RWPE1 (cell line): ENCODE measurements around the gene BICRA.

ENCODE experiments used
- CTCF ChIA-PET: fragments of 350-600 bp; sonication (Branson Sonifier 250); formaldehyde crosslinking; extraction: SDS; loops from one replicate; lab custom pipeline; 2021; lab: Yijun Ruan, JAX
- POLR2A ChIA-PET: fragments of 400-600 bp; formaldehyde crosslinking; extraction: SDS; loops from one replicate; lab custom pipeline; 2020; ENCODE audit warnings: antibody characterized with exemption; ENCODE audit not compliant: low non-redundant PET; lab: Yijun Ruan, JAX
- DNase-seq: peaks from one replicate; pipeline ENCODE4 v3.0.0; 2012; ENCODE audit warnings: low spot score
- H3K27ac ChIP-seq: fragments of 450-650 bp; 2 replicates; pipeline ENCODE4 v1.5.1; 2017
- CTCF ChIP-seq: fragments of 450-650 bp; conservative IDR thresholded peaks from 2 replicates; pipeline ENCODE4 v1.5.1; 2017; ENCODE audit warnings: low read depth, mild to moderate bottlenecking

The BICRA gene

GRCh38 chr19:47601180-47601904 is 7.6 kb upstream of the BICRA start:
- no peak for DNase-seq
- H3K27ac ChIP-seq, result peak overlapping the region; percentile 90
- ChIA-PET CTCF (interaction anchor here (0.6 to 1.3 kb wide), 3 partner anchors 67 to 197 kb away, joined by 3 to 4 read pairs (median 3); partner anchors contain the start of gene NAPA), POLR2A (interaction anchor here (0.5 to 1.8 kb wide), 3 partner anchors 9 to 254 kb away, joined by 4 to 5 read pairs (median 4); no protein-coding TSS in a partner anchor)
- TF ChIP-seq CTCF, result no peak

GRCh38 chr19:47603706-47604565 is 5.0 kb upstream of the BICRA start:
- ChIA-PET CTCF (no interaction called here), POLR2A (no interaction called here)
- H3K27ac ChIP-seq, result no peak overlapping the region
- no peak for DNase-seq
- no peak for TF ChIP-seq CTCF

- peak overlapping the region; percentile 91 for H3K27ac ChIP-seq
- ChIA-PET CTCF (interaction anchor here (0.6 to 1.0 kb wide), 2 partner anchors 88 to 92 kb away, joined by 3 to 6 read pairs; partner anchors contain the start of gene NAPA), POLR2A (no interaction called here)
- no peak for DNase-seq
- TF ChIP-seq CTCF, result no peak
These were observed 1.3 kb upstream of the BICRA start for GRCh38 chr19:47607564-47608073.

- CTCF ChIA-PET, result interaction anchor here (0.6 to 1.0 kb wide), 4 partner anchors 52 to 171 kb away, joined by 3 to 6 read pairs (median 3); partner anchors contain the start of gene NAPA
- POLR2A ChIA-PET, result no interaction called here
- H3K27ac ChIP-seq, result peak overlapping the region; percentile 91
- TF ChIP-seq CTCF, result no peak
- DNase-seq, result peak; percentile 93
These were observed 638 bp upstream of the BICRA start for GRCh38 chr19:47608074-47608918.

GRCh38 chr19:47609906-47610894 is 1.3 kb downstream of the BICRA start:
- ChIA-PET CTCF (interaction anchor here (0.5 to 2.2 kb wide), 2 partner anchors 95 to 97 kb away, joined by 4 to 11 read pairs; partner anchors contain the start of gene NAPA), POLR2A (interaction anchor here (0.6 to 1.0 kb wide), 3 partner anchors 10 to 95 kb away, joined by 3 to 5 read pairs (median 3); partner anchors contain the start of gene NAPA)
- TF ChIP-seq CTCF, result no peak
- DNase-seq, result peak; percentile 11
- H3K27ac ChIP-seq, result peak overlapping the region; percentile 91
